Measurements from ENCODE around the gene FUT6. TPM values are rescaled to one million over a fixed set of nuclear protein-coding genes. Genes with fewer than 3 reads are reported as not detected.
"Not testable (repeated sequence)": the region's sequence is repeated elsewhere in the genome, so short reads cannot be mapped to it uniquely, and the experiment has no call there.

FUT6 gene
- polyA plus RNA-seq, 3 donors = not detected

DNA sequence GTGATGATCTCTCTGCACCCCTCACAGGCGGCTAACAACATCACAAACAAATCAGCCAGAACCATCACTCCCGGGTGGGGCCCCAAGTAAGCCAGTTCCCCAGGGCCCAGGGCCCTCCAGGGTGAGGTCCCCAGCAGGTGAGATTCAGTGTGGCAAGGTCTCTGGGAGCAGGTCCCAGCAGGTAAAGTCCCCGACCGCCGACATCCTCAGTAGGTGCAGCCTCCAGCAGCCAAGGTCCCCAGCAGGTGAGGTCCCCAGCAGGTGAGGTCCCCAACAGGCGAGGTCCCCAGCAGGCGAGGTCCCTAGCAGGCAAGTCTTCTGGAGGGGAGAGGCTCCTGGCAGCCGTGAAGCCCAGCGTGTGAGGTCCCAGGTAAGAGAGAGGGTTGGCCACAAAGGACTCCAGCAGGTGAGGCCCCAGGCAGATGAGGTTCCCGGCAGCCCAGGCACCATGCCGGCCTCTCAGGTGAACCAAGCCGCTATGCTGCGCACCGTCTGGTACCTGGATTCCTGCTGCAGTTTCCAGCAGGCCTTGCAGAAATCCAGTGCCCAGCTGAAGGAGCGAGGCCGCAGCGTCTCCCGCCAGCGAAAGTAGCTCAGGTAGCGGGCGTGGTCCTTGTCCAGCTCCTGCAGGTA lies 3.9 kb upstream of the FUT6 start:
- Histone ChIP-seq H3K36me3 (replicated peaks in 1 of 2; ENCODE audit: control insufficient read depth in 1 of 2, insufficient read depth in 2 of 2, low read length in 2 of 2) (no peaks in the 10 kb centered on the region), H3K4me3 (replicated peaks in 1 of 3; ENCODE audit: low read depth in 2 of 3, low read length in 3 of 3) (no peak overlapping the region), H3K4me1 (ENCODE audit: control insufficient read depth in 1 of 2, insufficient read depth in 2 of 2, low read length in 2 of 2) (peaks cover 7 to 10% of the 10 kb centered on the region in 2 donors), H2AFZ (ENCODE audit: insufficient read depth, low read depth, low read length, poor library complexity, severe bottlenecking) (no peak overlapping the region), H3K27ac (ENCODE audit: low read depth in 1 of 2, low read length in 2 of 2) (no peak overlapping the region), H3K4me2 (replicated peaks; ENCODE audit: extremely low read depth, low read length, poor library complexity, severe bottlenecking) (no peak overlapping the region), H4K20me1 (ENCODE audit: insufficient read depth, low read length) (no peaks in the 10 kb centered on the region), H3K9me3 (replicated peaks in 1 of 2; ENCODE audit: control insufficient read depth in 1 of 2, insufficient read depth in 1 of 2, low read length in 2 of 2) (no peaks in the 10 kb centered on the region), H3K79me2 (ENCODE audit: insufficient read depth, low read length) (no peaks in the 10 kb centered on the region), H3K27me3 (ENCODE audit: control insufficient read depth in 2 of 2, insufficient read depth in 2 of 2, low read length in 2 of 2) (peaks cover 0 to under 1% of the 10 kb centered on the region in 2 donors), H3K9ac (ENCODE audit: insufficient read depth, low read length, poor library complexity, severe bottlenecking) (no peak overlapping the region)
- TF ChIP-seq, protein P1, sequence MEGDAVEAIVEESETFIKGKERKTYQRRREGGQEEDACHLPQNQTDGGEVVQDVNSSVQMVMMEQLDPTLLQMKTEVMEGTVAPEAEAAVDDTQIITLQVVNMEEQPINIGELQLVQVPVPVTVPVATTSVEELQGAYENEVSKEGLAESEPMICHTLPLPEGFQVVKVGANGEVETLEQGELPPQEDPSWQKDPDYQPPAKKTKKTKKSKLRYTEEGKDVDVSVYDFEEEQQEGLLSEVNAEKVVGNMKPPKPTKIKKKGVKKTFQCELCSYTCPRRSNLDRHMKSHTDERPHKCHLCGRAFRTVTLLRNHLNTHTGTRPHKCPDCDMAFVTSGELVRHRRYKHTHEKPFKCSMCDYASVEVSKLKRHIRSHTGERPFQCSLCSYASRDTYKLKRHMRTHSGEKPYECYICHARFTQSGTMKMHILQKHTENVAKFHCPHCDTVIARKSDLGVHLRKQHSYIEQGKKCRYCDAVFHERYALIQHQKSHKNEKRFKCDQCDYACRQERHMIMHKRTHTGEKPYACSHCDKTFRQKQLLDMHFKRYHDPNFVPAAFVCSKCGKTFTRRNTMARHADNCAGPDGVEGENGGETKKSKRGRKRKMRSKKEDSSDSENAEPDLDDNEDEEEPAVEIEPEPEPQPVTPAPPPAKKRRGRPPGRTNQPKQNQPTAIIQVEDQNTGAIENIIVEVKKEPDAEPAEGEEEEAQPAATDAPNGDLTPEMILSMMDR (IDR thresholded peaks at IDR 0.05) = no peak
- Mint-ChIP-seq H3K27me3 (ENCODE audit: low read depth in 3 of 3) (peaks cover 2 to 5% (median 2%) of the 10 kb centered on the region in 3 donors), H3K4me1 (peaks cover 11% of the 10 kb centered on the region), H3K9me3 (no peaks in the 10 kb centered on the region), H3K4me3 (no peak overlapping the region), H3K36me3 (no peaks in the 10 kb centered on the region), H3K27ac (no peak overlapping the region)
- no peak for DNase-seq
- intact Hi-C loops (cut with micrococcal nuclease) = no loop called here
- 97% methylated on average over 14 of the region's 21 CpGs for WGBS (ENCODE audit: insufficient coverage)

DNA sequence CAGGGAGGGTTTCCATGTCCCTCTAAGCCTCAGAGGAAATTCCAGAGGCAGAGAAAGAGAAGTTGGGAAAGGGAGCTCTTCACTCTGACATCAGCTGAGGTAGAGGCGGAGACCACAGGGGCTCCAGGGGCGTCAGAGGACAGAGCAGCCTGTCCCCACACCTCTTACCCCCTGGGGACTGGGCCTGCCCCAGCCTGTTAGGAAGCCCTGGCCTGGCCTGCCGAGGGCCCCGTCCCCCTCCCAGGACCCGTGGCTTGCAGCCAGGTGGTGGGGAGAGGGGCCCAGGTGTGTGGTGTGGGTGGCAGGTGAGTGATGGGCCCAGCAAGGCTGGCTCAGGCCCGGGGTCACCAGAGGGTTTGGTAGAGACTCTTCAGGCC lies 2.2 kb upstream of the FUT6 start:
- H3K36me3 ChIP-seq (replicated peaks in 1 of 2; ENCODE audit: control insufficient read depth in 1 of 2, insufficient read depth in 2 of 2, low read length in 2 of 2); H3K9me3 ChIP-seq (replicated peaks in 1 of 2; ENCODE audit: control insufficient read depth in 1 of 2, insufficient read depth in 1 of 2, low read length in 2 of 2); H3K4me3 Mint-ChIP-seq; H3K4me2 ChIP-seq (replicated peaks; ENCODE audit: extremely low read depth, low read length, poor library complexity, severe bottlenecking); H4K20me1 ChIP-seq (ENCODE audit: insufficient read depth, low read length); H3K27ac ChIP-seq (ENCODE audit: low read depth in 1 of 2, low read length in 2 of 2); H3K27me3 ChIP-seq (ENCODE audit: control insufficient read depth in 2 of 2, insufficient read depth in 2 of 2, low read length in 2 of 2); H3K9me3 Mint-ChIP-seq; H3K9ac ChIP-seq (ENCODE audit: insufficient read depth, low read length, poor library complexity, severe bottlenecking); H3K4me1 ChIP-seq (ENCODE audit: control insufficient read depth in 1 of 2, insufficient read depth in 2 of 2, low read length in 2 of 2); H2AFZ ChIP-seq (ENCODE audit: insufficient read depth, low read depth, low read length, poor library complexity, severe bottlenecking); H3K27ac Mint-ChIP-seq; H3K36me3 Mint-ChIP-seq; intact Hi-C loops (cut with micrococcal nuclease); DNase-seq; H3K79me2 ChIP-seq (ENCODE audit: insufficient read depth, low read length); H3K4me3 ChIP-seq (replicated peaks in 1 of 3; ENCODE audit: low read depth in 2 of 3, low read length in 3 of 3): not testable (repeated sequence)
- Mint-ChIP-seq H3K27me3 (ENCODE audit: low read depth in 3 of 3) (peaks cover 2 to 10% (median 10%) of the 10 kb centered on the region in 3 donors), H3K4me1 (peaks cover 16% of the 10 kb centered on the region)
- no CpG with 5 or more reads among the region's 6 CpGs for WGBS (ENCODE audit: insufficient coverage)

Data from CD14-positive monocyte (primary cell).